Measurements from ENCODE around the gene KRT23. TPM values are rescaled to one million over a fixed set of nuclear protein-coding genes. Genes with fewer than 3 reads are reported as not detected.
A peak's percentile ranks its signal among the peaks of the same experiment; 100 is the strongest.

The KRT23 gene
- total and polyA plus RNA-seq, 2 experiments from 2014 or later, result not detected

DNA sequence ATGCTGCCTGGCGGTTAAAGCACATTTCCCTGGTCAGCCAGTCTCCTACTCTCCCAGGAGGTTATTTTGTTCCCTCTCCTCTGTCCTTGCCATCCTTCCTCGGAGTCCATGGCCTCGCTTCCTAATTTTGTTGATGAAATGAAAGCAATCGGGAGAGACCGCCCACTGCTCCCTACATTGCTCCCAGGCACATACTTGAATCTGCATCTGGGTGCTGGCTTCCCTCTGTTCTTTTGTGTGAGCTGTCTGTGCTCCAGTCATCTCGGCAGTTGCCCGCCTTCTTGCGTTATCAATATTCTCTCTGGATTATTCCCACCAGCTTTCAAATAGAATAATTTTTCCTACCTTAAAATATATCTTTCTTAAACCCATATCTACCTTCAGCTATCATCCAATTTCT lies 11.1 kb downstream of the KRT23 start:
- no peaks in the 10 kb centered on the region for H3F3A ChIP-seq (replicated peaks; ENCODE audit: low read depth)
- peaks cover 10% of the 10 kb centered on the region; the same call in 1 of the 2 replicates for H3K4me1 ChIP-seq (ENCODE audit: insufficient read depth)
- H3K27ac Mint-ChIP-seq, result no peak overlapping the region
- no peaks in the 10 kb centered on the region for H4K20me1 ChIP-seq (replicated peaks; ENCODE audit: insufficient read depth)
- peaks cover 10% of the 10 kb centered on the region for H3K4me1 Mint-ChIP-seq
- H3K27me3 Mint-ChIP-seq (ENCODE audit: insufficient read depth, low read depth, poor library complexity), result no peaks in the 10 kb centered on the region
- H3K9me3 Mint-ChIP-seq, result no peaks in the 10 kb centered on the region
- peak overlapping the region; percentile 82 for H2AFZ ChIP-seq
- no peaks in the 10 kb centered on the region for H3K79me2 ChIP-seq (replicated peaks; ENCODE audit: insufficient read depth)
- H3K27ac ChIP-seq (ENCODE audit: low read depth), result no peak overlapping the region
- H3K9me2 ChIP-seq (ENCODE audit: insufficient read depth), result no peaks in the 10 kb centered on the region; the same call in 1 of the 2 replicates
- H3K36me3 Mint-ChIP-seq (ENCODE audit: low read depth), result no peaks in the 10 kb centered on the region
- DNase-seq (ENCODE audit: low spot score) (no peak), ATAC-seq (peak; percentile 59)
- TF ChIP-seq, protein P1, sequence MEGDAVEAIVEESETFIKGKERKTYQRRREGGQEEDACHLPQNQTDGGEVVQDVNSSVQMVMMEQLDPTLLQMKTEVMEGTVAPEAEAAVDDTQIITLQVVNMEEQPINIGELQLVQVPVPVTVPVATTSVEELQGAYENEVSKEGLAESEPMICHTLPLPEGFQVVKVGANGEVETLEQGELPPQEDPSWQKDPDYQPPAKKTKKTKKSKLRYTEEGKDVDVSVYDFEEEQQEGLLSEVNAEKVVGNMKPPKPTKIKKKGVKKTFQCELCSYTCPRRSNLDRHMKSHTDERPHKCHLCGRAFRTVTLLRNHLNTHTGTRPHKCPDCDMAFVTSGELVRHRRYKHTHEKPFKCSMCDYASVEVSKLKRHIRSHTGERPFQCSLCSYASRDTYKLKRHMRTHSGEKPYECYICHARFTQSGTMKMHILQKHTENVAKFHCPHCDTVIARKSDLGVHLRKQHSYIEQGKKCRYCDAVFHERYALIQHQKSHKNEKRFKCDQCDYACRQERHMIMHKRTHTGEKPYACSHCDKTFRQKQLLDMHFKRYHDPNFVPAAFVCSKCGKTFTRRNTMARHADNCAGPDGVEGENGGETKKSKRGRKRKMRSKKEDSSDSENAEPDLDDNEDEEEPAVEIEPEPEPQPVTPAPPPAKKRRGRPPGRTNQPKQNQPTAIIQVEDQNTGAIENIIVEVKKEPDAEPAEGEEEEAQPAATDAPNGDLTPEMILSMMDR (conservative IDR thresholded peaks at IDR 0.05; ENCODE audit: low read depth in 2 of 2), result no peak
- TF ChIP-seq POLR2AphosphoS5 (IDR thresholded peaks at IDR 0.05; ENCODE audit: low read depth), result no peak
- no peak for TF ChIP-seq ZNF114 (CRISPR knock-in tag; IDR thresholded peaks at IDR 0.05)
- no peak for TF ChIP-seq REST (IDR thresholded peaks at IDR 0.05; ENCODE audit: unreplicated experiment)
- no peak for TF ChIP-seq EZH2 (IDR thresholded peaks at IDR 0.05; ENCODE audit: low read depth, unreplicated experiment)
- TF ChIP-seq CREB1 (CRISPR knock-in tag; IDR thresholded peaks at IDR 0.05; ENCODE audit: low read depth), result no peak
- TF ChIP-seq STAT1 (IDR thresholded peaks at IDR 0.05; ENCODE audit: unreplicated experiment), result no peak
- TF ChIP-seq ZNF331 (CRISPR knock-in tag; IDR thresholded peaks at IDR 0.05; ENCODE audit: low read depth), result no peak
- TF ChIP-seq JUNB (IDR thresholded peaks at IDR 0.05; ENCODE audit: unreplicated experiment), result no peak
- TF ChIP-seq, protein P2, sequence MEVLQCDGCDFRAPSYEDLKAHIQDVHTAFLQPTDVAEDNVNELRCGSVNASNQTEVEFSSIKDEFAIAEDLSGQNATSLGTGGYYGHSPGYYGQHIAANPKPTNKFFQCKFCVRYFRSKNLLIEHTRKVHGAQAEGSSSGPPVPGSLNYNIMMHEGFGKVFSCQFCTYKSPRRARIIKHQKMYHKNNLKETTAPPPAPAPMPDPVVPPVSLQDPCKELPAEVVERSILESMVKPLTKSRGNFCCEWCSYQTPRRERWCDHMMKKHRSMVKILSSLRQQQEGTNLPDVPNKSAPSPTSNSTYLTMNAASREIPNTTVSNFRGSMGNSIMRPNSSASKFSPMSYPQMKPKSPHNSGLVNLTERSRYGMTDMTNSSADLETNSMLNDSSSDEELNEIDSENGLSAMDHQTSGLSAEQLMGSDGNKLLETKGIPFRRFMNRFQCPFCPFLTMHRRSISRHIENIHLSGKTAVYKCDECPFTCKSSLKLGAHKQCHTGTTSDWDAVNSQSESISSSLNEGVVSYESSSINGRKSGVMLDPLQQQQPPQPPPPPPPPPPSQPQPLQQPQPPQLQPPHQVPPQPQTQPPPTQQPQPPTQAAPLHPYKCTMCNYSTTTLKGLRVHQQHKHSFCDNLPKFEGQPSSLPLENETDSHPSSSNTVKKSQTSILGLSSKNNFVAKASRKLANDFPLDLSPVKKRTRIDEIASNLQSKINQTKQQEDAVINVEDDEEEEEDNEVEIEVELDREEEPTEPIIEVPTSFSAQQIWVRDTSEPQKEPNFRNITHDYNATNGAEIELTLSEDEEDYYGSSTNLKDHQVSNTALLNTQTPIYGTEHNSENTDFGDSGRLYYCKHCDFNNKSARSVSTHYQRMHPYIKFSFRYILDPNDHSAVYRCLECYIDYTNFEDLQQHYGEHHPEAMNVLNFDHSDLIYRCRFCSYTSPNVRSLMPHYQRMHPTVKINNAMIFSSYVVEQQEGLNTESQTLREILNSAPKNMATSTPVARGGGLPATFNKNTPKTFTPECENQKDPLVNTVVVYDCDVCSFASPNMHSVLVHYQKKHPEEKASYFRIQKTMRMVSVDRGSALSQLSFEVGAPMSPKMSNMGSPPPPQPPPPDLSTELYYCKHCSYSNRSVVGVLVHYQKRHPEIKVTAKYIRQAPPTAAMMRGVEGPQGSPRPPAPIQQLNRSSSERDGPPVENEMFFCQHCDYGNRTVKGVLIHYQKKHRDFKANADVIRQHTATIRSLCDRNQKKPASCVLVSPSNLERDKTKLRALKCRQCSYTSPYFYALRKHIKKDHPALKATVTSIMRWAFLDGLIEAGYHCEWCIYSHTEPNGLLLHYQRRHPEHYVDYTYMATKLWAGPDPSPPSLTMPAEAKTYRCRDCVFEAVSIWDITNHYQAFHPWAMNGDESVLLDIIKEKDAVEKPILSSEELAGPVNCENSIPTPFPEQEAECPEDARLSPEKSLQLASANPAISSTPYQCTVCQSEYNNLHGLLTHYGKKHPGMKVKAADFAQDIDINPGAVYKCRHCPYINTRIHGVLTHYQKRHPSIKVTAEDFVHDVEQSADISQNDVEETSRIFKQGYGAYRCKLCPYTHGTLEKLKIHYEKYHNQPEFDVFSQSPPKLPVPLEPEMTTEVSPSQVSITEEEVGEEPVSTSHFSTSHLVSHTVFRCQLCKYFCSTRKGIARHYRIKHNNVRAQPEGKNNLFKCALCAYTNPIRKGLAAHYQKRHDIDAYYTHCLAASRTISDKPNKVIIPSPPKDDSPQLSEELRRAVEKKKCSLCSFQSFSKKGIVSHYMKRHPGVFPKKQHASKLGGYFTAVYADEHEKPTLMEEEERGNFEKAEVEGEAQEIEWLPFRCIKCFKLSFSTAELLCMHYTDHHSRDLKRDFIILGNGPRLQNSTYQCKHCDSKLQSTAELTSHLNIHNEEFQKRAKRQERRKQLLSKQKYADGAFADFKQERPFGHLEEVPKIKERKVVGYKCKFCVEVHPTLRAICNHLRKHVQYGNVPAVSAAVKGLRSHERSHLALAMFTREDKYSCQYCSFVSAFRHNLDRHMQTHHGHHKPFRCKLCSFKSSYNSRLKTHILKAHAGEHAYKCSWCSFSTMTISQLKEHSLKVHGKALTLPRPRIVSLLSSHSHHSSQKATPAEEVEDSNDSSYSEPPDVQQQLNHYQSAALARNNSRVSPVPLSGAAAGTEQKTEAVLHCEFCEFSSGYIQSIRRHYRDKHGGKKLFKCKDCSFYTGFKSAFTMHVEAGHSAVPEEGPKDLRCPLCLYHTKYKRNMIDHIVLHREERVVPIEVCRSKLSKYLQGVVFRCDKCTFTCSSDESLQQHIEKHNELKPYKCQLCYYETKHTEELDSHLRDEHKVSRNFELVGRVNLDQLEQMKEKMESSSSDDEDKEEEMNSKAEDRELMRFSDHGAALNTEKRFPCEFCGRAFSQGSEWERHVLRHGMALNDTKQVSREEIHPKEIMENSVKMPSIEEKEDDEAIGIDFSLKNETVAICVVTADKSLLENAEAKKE (CRISPR knock-in tag; IDR thresholded peaks at IDR 0.05), result no peak
- no peak for TF ChIP-seq NANOG (IDR thresholded peaks at IDR 0.05; ENCODE audit: borderline replicate concordance)
- no peak overlapping the region for H3K4me3 ChIP-seq
- no peak overlapping the region for H3K4me2 ChIP-seq
- no peak overlapping the region for H3K4me3 Mint-ChIP-seq
- H3K27me3 ChIP-seq (ENCODE audit: insufficient read depth), result no peaks in the 10 kb centered on the region
- H3K36me3 ChIP-seq (ENCODE audit: insufficient read depth), result no peaks in the 10 kb centered on the region

Data from GM23338 (cell line).